K562 (cell line): Measurements from ENCODE around the gene PRR29. TPM values are rescaled to one million over a fixed set of nuclear protein-coding genes. Genes with fewer than 3 reads are reported as not detected.

Source experiments
- ADNP ChIP-seq: fragments of 200-800 bp; sonication (Bioruptor generic); IDR thresholded peaks from 2 replicates; pipeline ENCODE4 v1.6.1; 2016; ENCODE audit warnings: missing genetic modification characterization, missing compliant biosample characterization
- CAMTA2 ChIP-seq: fragments of 250-450 bp; sonication (Bioruptor Pico); conservative IDR thresholded peaks from 2 replicates; pipeline ENCODE4 v1.5.1; 2022
- CBFA2T3 ChIP-seq: fragments of 450-650 bp; IDR thresholded peaks from 2 replicates; pipeline ENCODE4 v1.6.1; 2017
- CCAR2 ChIP-seq: fragments of 200-400 bp; formaldehyde crosslinking; IDR thresholded peaks from 2 replicates; pipeline ENCODE4 v1.6.1; 2017; ENCODE audit warnings: mild to moderate bottlenecking, low read depth, low read length
- CHD1 ChIP-seq: fragments of 200-600 bp; sonication (generic); IDR thresholded peaks from one replicate; pipeline ENCODE4 v1.6.1; 2012; ENCODE audit warnings: mild to moderate bottlenecking, moderate library complexity, low read length, inconsistent platforms
- CHD4 ChIP-seq: fragments of 200-600 bp; sonication (generic); IDR thresholded peaks from 3 replicates; pipeline ENCODE4 v1.6.1; 2012; ENCODE audit warnings: low read depth, mild to moderate bottlenecking, mixed read lengths, low read length, inconsistent platforms; ENCODE audit not compliant: insufficient read depth, insufficient replicate concordance, poor library complexity, severe bottlenecking
- CREB5 ChIP-seq: fragments of 250-450 bp; sonication (Bioruptor Pico); IDR thresholded peaks from 2 replicates; pipeline ENCODE4 v1.5.0; 2020; ENCODE audit warnings: mild to moderate bottlenecking
- ESRRA ChIP-seq: fragments of 450-650 bp; IDR thresholded peaks from 2 replicates; pipeline ENCODE4 v1.6.1; 2014; ENCODE audit warnings: low read depth, mild to moderate bottlenecking, moderate library complexity, borderline replicate concordance
- FOXM1 ChIP-seq, 2 experiments: fragments of 450-650 bp in 1 of 2; sonication (generic) in 1 of 2; formaldehyde crosslinking in 1 of 2; IDR thresholded peaks; 2 replicates each; pipeline versions ENCODE4 v1.6.1 to v1.9.0; 2017 to 2022; ENCODE audit warnings: low read depth in 2 of 2, mild to moderate bottlenecking in 2 of 2, missing genetic modification reagents in 1 of 2, moderate library complexity in 1 of 2
- HDAC2 ChIP-seq: fragments of 450-650 bp; IDR thresholded peaks from 2 replicates; pipeline ENCODE4 v1.6.1; 2016; ENCODE audit warnings: mild to moderate bottlenecking
- HIVEP1 ChIP-seq: fragments of 250-450 bp; sonication (Bioruptor Pico); IDR thresholded peaks from 2 replicates; pipeline ENCODE4 v1.4.0; 2020; ENCODE audit warnings: mild to moderate bottlenecking
- ID3 ChIP-seq, 2 experiments: fragments of 250-450 bp in 1 of 2; fragments of 450-650 bp in 1 of 2; sonication (Bioruptor Pico) in 1 of 2; IDR thresholded peaks; 2 replicates each; pipeline versions ENCODE4 v1.6.1 to v1.8.0; 2016 to 2021; ENCODE audit warnings: mild to moderate bottlenecking in 2 of 2, moderate library complexity in 2 of 2, missing compliant biosample characterization in 1 of 2, missing genetic modification characterization in 1 of 2
- MTA3 ChIP-seq: fragments of 450-650 bp; formaldehyde crosslinking; IDR thresholded peaks from 2 replicates; pipeline ENCODE4 v1.6.1; 2017; ENCODE audit warnings: mild to moderate bottlenecking, borderline replicate concordance
- NFE2 ChIP-seq: IDR thresholded peaks from 2 replicates; pipeline ENCODE4 v1.6.1; 2014; ENCODE audit warnings: antibody characterized with exemption, low read depth
- PRMT5 ChIP-seq: sonication (generic); formaldehyde crosslinking; IDR thresholded peaks from 2 replicates; pipeline ENCODE4 v1.5.0; 2020; ENCODE audit warnings: missing genetic modification reagents
- SAP30 ChIP-seq: fragments of 200-600 bp; sonication (generic); IDR thresholded peaks from 2 replicates; pipeline ENCODE4 v1.6.1; 2012; ENCODE audit warnings: borderline replicate concordance, low read depth, mild to moderate bottlenecking, moderate library complexity, low read length, control low read depth, inconsistent platforms; ENCODE audit not compliant: insufficient read depth, poor library complexity, severe bottlenecking
- SMAD2 ChIP-seq: fragments of 150-350 bp; IDR thresholded peaks from 2 replicates; pipeline ENCODE4 v1.6.1; 2014; ENCODE audit warnings: low read depth, mild to moderate bottlenecking, low read length
- SMAD3 ChIP-seq: fragments of 450-650 bp; formaldehyde crosslinking; conservative IDR thresholded peaks from 2 replicates; pipeline ENCODE4 v1.4.0; 2020; ENCODE audit warnings: mild to moderate bottlenecking
- SNIP1 ChIP-seq: fragments of 450-650 bp; IDR thresholded peaks from 2 replicates; pipeline ENCODE4 v1.7.1; 2017; ENCODE audit warnings: low read depth, mild to moderate bottlenecking
- TARDBP ChIP-seq: fragments of 450-650 bp; IDR thresholded peaks from 2 replicates; pipeline ENCODE4 v1.6.1; 2016
- VEZF1 ChIP-seq: fragments of 200-800 bp; sonication (Bioruptor generic); IDR thresholded peaks from 2 replicates; pipeline ENCODE4 v1.6.1; 2017; ENCODE audit warnings: missing genetic modification characterization, missing compliant biosample characterization
- ZNF146 ChIP-seq: IDR thresholded peaks from one replicate; pipeline ENCODE4 v1.6.1; 2018; ENCODE audit warnings: missing compliant biosample characterization; ENCODE audit not compliant: unreplicated experiment
- ZNF41 ChIP-seq: fragments of 250-450 bp; sonication (Bioruptor Pico); conservative IDR thresholded peaks from 2 replicates; pipeline ENCODE4 v1.4.0; 2020; ENCODE audit warnings: mild to moderate bottlenecking
- ZNF589 ChIP-seq: fragments of 200-800 bp; sonication (Bioruptor generic); IDR thresholded peaks from 2 replicates; pipeline ENCODE4 v1.6.1; 2016; ENCODE audit warnings: low read depth, missing genetic modification characterization, missing compliant biosample characterization
- ZNF79 ChIP-seq: fragments of 250-450 bp; sonication (Bioruptor Pico); IDR thresholded peaks from 2 replicates; pipeline ENCODE4 v1.4.0; 2020; ENCODE audit warnings: low read depth, mild to moderate bottlenecking, moderate library complexity
- polyA plus RNA-seq, 8 experiments: library from polyadenylated mRNA; depleted of rRNA in 4 of 8; stranded (reverse) in 5 of 8; unstranded in 3 of 8; fragments of >200 nt; fragmentation: Nextera tagmentation in 2 of 8; fragmentation: Illumina TruSeq in 1 of 8; extraction: Ambion mirVana in 2 of 8; extraction: Trizol in 1 of 8; gene quantifications; 2 replicates each; pipeline versions ENCODE4 v1.2.1 to v1.2.3, GENCODE V29; 2011 to 2014; ENCODE audit warnings: inconsistent platforms in 1 of 8, missing spikeins in 1 of 8
- total RNA-seq, 7 experiments: library from RNA; depleted of rRNA in 6 of 7; stranded (reverse); fragments of >200 nt in 6 of 7; fragmentation: Illumina TruSeq in 2 of 7; extraction: Trizol in 2 of 7; gene quantifications; 2 replicates each; pipeline versions ENCODE4 v1.2.1 to v1.2.3, GENCODE V29; 2011 to 2021; ENCODE audit warnings: low replicate concordance in 1 of 7
- TF ChIP-seq, protein P1 (sequence below): fragments of 250-450 bp; sonication (Bioruptor Pico); IDR thresholded peaks from 2 replicates; pipeline ENCODE4 v1.8.0; 2021; ENCODE audit warnings: moderate library complexity, mild to moderate bottlenecking, inconsistent platforms

PRR29 gene
- total and polyA plus RNA-seq, 9 of the 15 experiments (the other 6 are each of a cell fraction or from before 2014, with no cell fraction given) = 0.08 to 0.58 (median 0.15) TPM; not detected in 5

- TF ChIP-seq FOXM1 (IDR thresholded peaks at IDR 0.05; ENCODE audit: low read depth) = peak; percentile 43; the same call in 1 of the 2 replicates
- no peak for TF ChIP-seq FOXM1 (CRISPR knock-in tag; IDR thresholded peaks at IDR 0.05; ENCODE audit: low read depth)
- TF ChIP-seq HIVEP1 (CRISPR knock-in tag) = no peak
- peak; percentile 94 for TF ChIP-seq MTA3
- TF ChIP-seq CHD1 = peak; percentile 61
- TF ChIP-seq VEZF1 = peak; percentile 82
- peak; percentile 74; the same call in 1 of the 2 replicates for TF ChIP-seq ADNP (tag)
- TF ChIP-seq, protein P1, sequence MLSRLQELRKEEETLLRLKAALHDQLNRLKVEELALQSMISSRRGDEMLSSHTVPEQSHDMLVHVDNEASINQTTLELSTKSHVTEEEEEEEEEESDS (CRISPR knock-in tag) = no peak
- TF ChIP-seq SNIP1 = no peak
- TF ChIP-seq ZNF146 = no peak
- peak; percentile 42; the same call in 1 of the 2 replicates for TF ChIP-seq ZNF589
- TF ChIP-seq HDAC2 = peak; percentile 83
- peak; percentile 42; the same call in 1 of the 2 replicates for TF ChIP-seq NFE2
- TF ChIP-seq SAP30 = no peak
- no peak for TF ChIP-seq ZNF41 (CRISPR knock-in tag)
- TF ChIP-seq CCAR2 = no peak
- TF ChIP-seq PRMT5 (CRISPR knock-in tag) = no peak
- TF ChIP-seq ESRRA = peak; percentile 38; the same call in 1 of the 2 replicates
- TF ChIP-seq ZNF79 (CRISPR knock-in tag) = no peak
- TF ChIP-seq CAMTA2 (CRISPR knock-in tag) = no peak
- TF ChIP-seq CBFA2T3 = peak; percentile 93
- TF ChIP-seq CHD4 = no peak
- no peak for TF ChIP-seq CREB5 (CRISPR knock-in tag)
- TF ChIP-seq SMAD3 = no peak
- TF ChIP-seq ID3 (CRISPR knock-in tag; IDR thresholded peaks at IDR 0.05) = no peak
- TF ChIP-seq ID3 (tag; IDR thresholded peaks at IDR 0.05) = no peak
- no peak for TF ChIP-seq SMAD2
- no peak for TF ChIP-seq TARDBP
Observed at GRCh38 chr17:64006361-64007088, 8.4 kb downstream of the PRR29 start (continued).
